SK-N-SH (cell line): Measurements from ENCODE around the gene ARFGEF2. TPM values are rescaled to one million over a fixed set of nuclear protein-coding genes. Genes with fewer than 3 reads are reported as not detected.

ENCODE experiments used
- CTCF ChIA-PET: fragments of 300-600, 350-600 bp; formaldehyde crosslinking; extraction: SDS; loops from one replicate; lab custom pipeline; 2021; lab: Yijun Ruan, JAX
- POLR2A ChIA-PET: fragments of 350-600 bp; sonication (Branson Sonifier 250); formaldehyde crosslinking; extraction: SDS; loops from one replicate; lab custom pipeline; 2020; ENCODE audit warnings: antibody characterized with exemption, inconsistent platforms; lab: Yijun Ruan, JAX
- DNase-seq: peaks from one replicate; pipeline ENCODE4 v3.0.0; 2012
- H2AFZ ChIP-seq: fragments of 200-600 bp; sonication (generic); 2 replicates; pipeline ENCODE4 v1.8.1; 2016; ENCODE audit warnings: antibody characterized with exemption, mild to moderate bottlenecking, low read depth
- H3F3A ChIP-seq: fragments of 200-600 bp; sonication (generic); replicated peaks from 2 replicates; pipeline ENCODE3; 2016; ENCODE audit warnings: antibody characterized with exemption, mild to moderate bottlenecking; ENCODE audit not compliant: insufficient read depth
- H3K27ac ChIP-seq, 2 experiments: fragments of 200-500 bp in 1 of 2; fragments of 200-600 bp in 1 of 2; sonication (Bioruptor generic) in 1 of 2; sonication (generic), shearing (Covaris generic) in 1 of 2; 2 replicates each; pipeline versions ENCODE4 v1.5.1 to v1.6.1; 2014 to 2016; ENCODE audit warnings: low read depth in 2 of 2, inconsistent platforms in 1 of 2, low read length in 1 of 2, mild to moderate bottlenecking in 1 of 2, mixed read lengths in 1 of 2
- H3K27me3 ChIP-seq: fragments of 200-600 bp; sonication (generic), shearing (Covaris generic); 2 replicates; pipeline ENCODE4 v1.6.1; 2016; ENCODE audit warnings: mixed run types; ENCODE audit not compliant: insufficient read depth
- H3K36me3 ChIP-seq, 2 experiments: fragments of 200-500 bp in 1 of 2; fragments of 200-600 bp in 1 of 2; sonication (Bioruptor generic) in 1 of 2; sonication (generic) in 1 of 2; replicated peaks in 1 of 2; 2 replicates each; pipeline versions ENCODE3 to v1.5.1; 2014 to 2016; ENCODE audit warnings: low read length in 1 of 2, mild to moderate bottlenecking in 1 of 2; ENCODE audit not compliant: insufficient read depth in 2 of 2, control insufficient read depth in 1 of 2
- H3K4me1 ChIP-seq, 2 experiments: fragments of 200-500 bp in 1 of 2; fragments of 200-600 bp in 1 of 2; sonication (Bioruptor generic) in 1 of 2; sonication (generic), shearing (Covaris generic) in 1 of 2; 2 replicates each; pipeline versions ENCODE4 v1.5.1 to v1.6.1; 2014 to 2016; ENCODE audit warnings: low read depth in 1 of 2, low read length in 1 of 2, mixed run types in 1 of 2; ENCODE audit not compliant: insufficient read depth in 2 of 2, control insufficient read depth in 1 of 2
- H3K4me2 ChIP-seq: fragments of 200-600 bp; sonication (generic), shearing (Covaris generic); 2 replicates; pipeline ENCODE4 v1.6.1; 2017; ENCODE audit warnings: mixed run types
- H3K4me3 ChIP-seq, 2 experiments: fragments of 200-500 bp in 1 of 2; fragments of 200-600 bp in 1 of 2; sonication (Bioruptor generic) in 1 of 2; sonication (generic), shearing (Covaris generic) in 1 of 2; 2 replicates each; pipeline versions ENCODE4 v1.5.1 to v1.8.1; 2014 to 2016; ENCODE audit warnings: low read depth in 2 of 2, inconsistent platforms in 1 of 2, low read length in 1 of 2, mild to moderate bottlenecking in 1 of 2, mixed read lengths in 1 of 2, moderate library complexity in 1 of 2
- H3K79me2 ChIP-seq: fragments of 200-600 bp; sonication (generic); 2 replicates; pipeline ENCODE4 v1.8.1; 2017; ENCODE audit warnings: mild to moderate bottlenecking; ENCODE audit not compliant: insufficient read depth
- H3K9ac ChIP-seq: fragments of 200-600 bp; sonication (generic); 2 replicates; pipeline ENCODE4 v1.6.1; 2017; ENCODE audit warnings: mixed run types
- H3K9me2 ChIP-seq: fragments of 200-600 bp; sonication (generic); 2 replicates; pipeline ENCODE4 v1.6.1; 2017; ENCODE audit warnings: mixed run types
- H3K9me3 ChIP-seq: fragments of 200-600 bp; sonication (generic); 2 replicates; pipeline ENCODE4 v1.6.1; 2017; ENCODE audit warnings: mixed run types, mild to moderate bottlenecking, moderate library complexity
- H4K20me1 ChIP-seq: fragments of 200-600 bp; sonication (generic); 2 replicates; pipeline ENCODE4 v1.6.1; 2017; ENCODE audit warnings: mild to moderate bottlenecking, mixed run types; ENCODE audit not compliant: insufficient read depth
- CHD2 ChIP-seq: fragments of 150-350 bp; IDR thresholded peaks from 2 replicates; pipeline ENCODE4 v1.6.1; 2018; ENCODE audit warnings: low read length; ENCODE audit not compliant: partially characterized antibody
- EP300 ChIP-seq, 2 experiments: IDR thresholded peaks; 2 replicates each; pipeline versions ENCODE4 v1.4.0 to v1.6.1; 2012; ENCODE audit warnings: borderline replicate concordance in 1 of 2, low read depth in 1 of 2, low read length in 1 of 2
- EZH2phosphoT487 ChIP-seq: fragments of 200-600 bp; sonication (generic); IDR thresholded peaks from 2 replicates; pipeline ENCODE4 v1.6.1; 2017; ENCODE audit warnings: low read depth, mixed run types, mild to moderate bottlenecking, antibody characterized with exemption, moderate library complexity, borderline replicate concordance
- FOXJ3 ChIP-seq: sonication (generic); formaldehyde crosslinking; IDR thresholded peaks from 2 replicates; pipeline ENCODE4 v1.5.1; 2020; ENCODE audit warnings: mild to moderate bottlenecking, missing genetic modification reagents
- FOXM1 ChIP-seq: IDR thresholded peaks from 2 replicates; pipeline ENCODE4 v1.4.0; 2012; ENCODE audit warnings: low read depth, mild to moderate bottlenecking
- GABPA ChIP-seq: IDR thresholded peaks from 2 replicates; pipeline ENCODE4 v1.4.0; 2012; ENCODE audit warnings: low read depth, mild to moderate bottlenecking
- JUND ChIP-seq: IDR thresholded peaks from 2 replicates; pipeline ENCODE4 v1.4.0; 2012
- MXI1 ChIP-seq: IDR thresholded peaks from 2 replicates; pipeline ENCODE4 v1.6.1; 2012; ENCODE audit warnings: mild to moderate bottlenecking, low read depth, low read length, improper control_type of control experiment
- NFIC ChIP-seq: IDR thresholded peaks from 2 replicates; pipeline ENCODE4 v1.4.0; 2012; ENCODE audit warnings: borderline replicate concordance
- RAD21 ChIP-seq: IDR thresholded peaks from 2 replicates; pipeline ENCODE4 v1.6.1; 2012; ENCODE audit warnings: mild to moderate bottlenecking, low read length
- RCOR1 ChIP-seq: fragments of 150-350 bp; IDR thresholded peaks from 2 replicates; pipeline ENCODE4 v1.6.1; 2017; ENCODE audit warnings: antibody characterized with exemption, low read length
- RFX5 ChIP-seq: IDR thresholded peaks from 2 replicates; pipeline ENCODE4 v1.6.1; 2012; ENCODE audit warnings: mild to moderate bottlenecking, improper control_type of control experiment, low read length
- SMC3 ChIP-seq: IDR thresholded peaks from 2 replicates; pipeline ENCODE4 v1.6.1; 2012; ENCODE audit warnings: low read depth, low read length, improper control_type of control experiment
- TAF1 ChIP-seq: IDR thresholded peaks from 2 replicates; pipeline ENCODE4 v1.6.1; 2012; ENCODE audit warnings: low read depth, mild to moderate bottlenecking, low read length, moderate library complexity, borderline replicate concordance
- TEAD4 ChIP-seq: IDR thresholded peaks from 2 replicates; pipeline ENCODE4 v1.4.0; 2012; ENCODE audit warnings: mild to moderate bottlenecking, borderline replicate concordance; ENCODE audit not compliant: insufficient read depth
- USF1 ChIP-seq: IDR thresholded peaks from 2 replicates; pipeline ENCODE4 v1.4.0; 2012; ENCODE audit warnings: low read depth, borderline replicate concordance
- WGBS: methylation state at CpG from one replicate; pipeline ENCODE4 v1.1.6; 2017; ENCODE audit warnings: low lambda C conversion rate; 5-methylcytosine and 5-hydroxymethylcytosine counted together
- polyA plus RNA-seq, 3 experiments: library from polyadenylated mRNA; depleted of rRNA; stranded (reverse); fragments of >200 nt; gene quantifications; 2 replicates each; pipeline ENCODE4 v1.2.3, GENCODE V29; 2012
- TF ChIP-seq, protein P1 (sequence below): fragments of 200-600 bp; sonication (generic); IDR thresholded peaks from 2 replicates; pipeline ENCODE4 v1.6.1; 2017; ENCODE audit warnings: antibody characterized with exemption, mild to moderate bottlenecking, moderate library complexity
- TF ChIP-seq, protein P2 (sequence below): IDR thresholded peaks from 2 replicates; pipeline ENCODE4; 2012
- TF ChIP-seq, protein P3 (sequence below): IDR thresholded peaks from 2 replicates; pipeline ENCODE4 v1.4.0; 2012; ENCODE audit warnings: low read depth, borderline replicate concordance

The ARFGEF2 gene
- polyA plus RNA-seq, 1 of the 3 experiments (the other 2 are of a cell fraction), result 6.1 TPM

DNA sequence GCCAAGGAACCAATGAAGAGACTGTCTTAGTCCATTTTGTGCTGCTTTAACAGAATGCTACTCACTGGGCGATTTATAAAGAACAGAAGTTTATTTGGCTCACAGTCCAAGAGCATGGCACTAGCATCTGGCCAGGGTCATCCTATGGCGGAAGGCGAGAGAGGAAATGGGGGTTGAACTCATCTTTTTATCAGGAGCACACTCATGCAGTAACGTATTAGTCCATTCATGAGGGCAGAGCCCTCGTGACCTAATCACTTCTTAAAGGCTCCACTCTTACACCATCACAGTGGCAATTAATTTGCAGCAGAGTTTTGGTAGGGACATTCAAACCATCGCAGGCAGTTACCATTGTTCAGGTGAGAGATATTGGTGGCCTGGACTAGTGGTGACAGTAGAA is 8.5 kb downstream of the ARFGEF2 start:
- CTCF ChIA-PET, result no interaction called here
- Histone ChIP-seq H3K4me2 (no peak overlapping the region), H3F3A (no peaks in the 10 kb centered on the region), H3K27me3 (no peaks in the 10 kb centered on the region), H3K9me3 (no peaks in the 10 kb centered on the region), H2AFZ (no peak overlapping the region), H3K4me1 (peaks cover 0 to 8% of the 10 kb centered on the region in 2 experiments; a peak in 1 of 4 replicates), H3K27ac (no peak overlapping the region), H3K9ac (no peak overlapping the region), H3K4me3 (no peak overlapping the region), H3K79me2 (peaks cover 97% of the 10 kb centered on the region), H3K36me3 (peaks cover 0 to 3% of the 10 kb centered on the region in 2 experiments), H3K9me2 (no peaks in the 10 kb centered on the region), H4K20me1 (peaks cover 70% of the 10 kb centered on the region)
- POLR2A ChIA-PET, result no interaction called here
- whole genome bisulfite sequencing, result 78% methylated on average over 6 of the region's 6 CpGs
- no peak for DNase-seq
- TF ChIP-seq TAF1 (no peak), CHD2 (no peak), FOXM1 (no peak), SMC3 (no peak), NFIC (no peak), EZH2phosphoT487 (no peak), RAD21 (no peak), TEAD4 (no peak), RFX5 (no peak), USF1 (no peak)
- TF ChIP-seq, protein P1, sequence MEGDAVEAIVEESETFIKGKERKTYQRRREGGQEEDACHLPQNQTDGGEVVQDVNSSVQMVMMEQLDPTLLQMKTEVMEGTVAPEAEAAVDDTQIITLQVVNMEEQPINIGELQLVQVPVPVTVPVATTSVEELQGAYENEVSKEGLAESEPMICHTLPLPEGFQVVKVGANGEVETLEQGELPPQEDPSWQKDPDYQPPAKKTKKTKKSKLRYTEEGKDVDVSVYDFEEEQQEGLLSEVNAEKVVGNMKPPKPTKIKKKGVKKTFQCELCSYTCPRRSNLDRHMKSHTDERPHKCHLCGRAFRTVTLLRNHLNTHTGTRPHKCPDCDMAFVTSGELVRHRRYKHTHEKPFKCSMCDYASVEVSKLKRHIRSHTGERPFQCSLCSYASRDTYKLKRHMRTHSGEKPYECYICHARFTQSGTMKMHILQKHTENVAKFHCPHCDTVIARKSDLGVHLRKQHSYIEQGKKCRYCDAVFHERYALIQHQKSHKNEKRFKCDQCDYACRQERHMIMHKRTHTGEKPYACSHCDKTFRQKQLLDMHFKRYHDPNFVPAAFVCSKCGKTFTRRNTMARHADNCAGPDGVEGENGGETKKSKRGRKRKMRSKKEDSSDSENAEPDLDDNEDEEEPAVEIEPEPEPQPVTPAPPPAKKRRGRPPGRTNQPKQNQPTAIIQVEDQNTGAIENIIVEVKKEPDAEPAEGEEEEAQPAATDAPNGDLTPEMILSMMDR, result no peak
- TF ChIP-seq, protein P2, sequence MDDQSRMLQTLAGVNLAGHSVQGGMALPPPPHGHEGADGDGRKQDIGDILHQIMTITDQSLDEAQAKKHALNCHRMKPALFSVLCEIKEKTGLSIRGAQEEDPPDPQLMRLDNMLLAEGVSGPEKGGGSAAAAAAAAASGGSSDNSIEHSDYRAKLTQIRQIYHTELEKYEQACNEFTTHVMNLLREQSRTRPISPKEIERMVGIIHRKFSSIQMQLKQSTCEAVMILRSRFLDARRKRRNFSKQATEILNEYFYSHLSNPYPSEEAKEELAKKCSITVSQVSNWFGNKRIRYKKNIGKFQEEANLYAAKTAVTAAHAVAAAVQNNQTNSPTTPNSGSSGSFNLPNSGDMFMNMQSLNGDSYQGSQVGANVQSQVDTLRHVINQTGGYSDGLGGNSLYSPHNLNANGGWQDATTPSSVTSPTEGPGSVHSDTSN, result no peak

DNA sequence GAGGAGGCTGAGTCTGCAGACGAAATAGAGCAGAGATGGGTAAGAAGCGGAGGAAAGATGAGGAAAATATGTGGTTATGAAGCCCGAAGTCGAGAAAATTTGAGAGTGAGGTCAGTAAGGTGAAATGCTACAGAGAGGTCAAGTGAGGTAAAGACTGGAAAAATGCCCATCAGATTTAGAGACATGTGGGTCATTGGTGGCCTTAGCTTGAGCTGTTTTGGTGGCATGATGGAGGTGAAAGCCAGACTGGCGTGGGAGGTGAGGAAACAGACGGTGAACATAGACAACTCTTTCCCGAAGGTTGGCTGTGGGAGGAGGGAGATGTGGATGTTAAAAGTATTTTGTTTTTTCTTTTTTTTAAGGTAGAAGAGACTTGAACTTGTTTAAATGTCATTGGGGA is 9.4 kb downstream of the ARFGEF2 start:
- no peak for DNase-seq
- no peaks in the 10 kb centered on the region for H3K9me2 ChIP-seq
- H3K4me2 ChIP-seq, result no peak overlapping the region
- peaks cover 64% of the 10 kb centered on the region for H4K20me1 ChIP-seq
- H3K27me3 ChIP-seq, result no peaks in the 10 kb centered on the region
- H3K4me1 ChIP-seq, result peaks cover 0 to 8% of the 10 kb centered on the region in 2 experiments; a peak in 1 of 4 replicates
- H2AFZ ChIP-seq, result no peak overlapping the region
- H3F3A ChIP-seq, result no peaks in the 10 kb centered on the region
- 95% methylated on average over 7 of the region's 7 CpGs for WGBS
- H3K9ac ChIP-seq, result no peak overlapping the region
- no peaks in the 10 kb centered on the region for H3K9me3 ChIP-seq
- H3K4me3 ChIP-seq, result no peak overlapping the region
- H3K27ac ChIP-seq, result no peak overlapping the region
- peaks cover 92% of the 10 kb centered on the region for H3K79me2 ChIP-seq
- CTCF ChIA-PET, result no interaction called here
- POLR2A ChIA-PET, result no interaction called here
- no peaks in the 10 kb centered on the region for H3K36me3 ChIP-seq
- no peak for TF ChIP-seq FOXJ3 (CRISPR knock-in tag)
- TF ChIP-seq TAF1, result no peak
- TF ChIP-seq GABPA, result no peak
- no peak for TF ChIP-seq MXI1
- TF ChIP-seq, protein P3, sequence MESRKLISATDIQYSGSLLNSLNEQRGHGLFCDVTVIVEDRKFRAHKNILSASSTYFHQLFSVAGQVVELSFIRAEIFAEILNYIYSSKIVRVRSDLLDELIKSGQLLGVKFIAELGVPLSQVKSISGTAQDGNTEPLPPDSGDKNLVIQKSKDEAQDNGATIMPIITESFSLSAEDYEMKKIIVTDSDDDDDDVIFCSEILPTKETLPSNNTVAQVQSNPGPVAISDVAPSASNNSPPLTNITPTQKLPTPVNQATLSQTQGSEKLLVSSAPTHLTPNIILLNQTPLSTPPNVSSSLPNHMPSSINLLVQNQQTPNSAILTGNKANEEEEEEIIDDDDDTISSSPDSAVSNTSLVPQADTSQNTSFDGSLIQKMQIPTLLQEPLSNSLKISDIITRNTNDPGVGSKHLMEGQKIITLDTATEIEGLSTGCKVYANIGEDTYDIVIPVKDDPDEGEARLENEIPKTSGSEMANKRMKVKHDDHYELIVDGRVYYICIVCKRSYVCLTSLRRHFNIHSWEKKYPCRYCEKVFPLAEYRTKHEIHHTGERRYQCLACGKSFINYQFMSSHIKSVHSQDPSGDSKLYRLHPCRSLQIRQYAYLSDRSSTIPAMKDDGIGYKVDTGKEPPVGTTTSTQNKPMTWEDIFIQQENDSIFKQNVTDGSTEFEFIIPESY, result no peak
- TF ChIP-seq RCOR1, result no peak
- no peak for TF ChIP-seq EP300 (IDR thresholded peaks at IDR 0.05; ENCODE audit: borderline replicate concordance in 1 of 2, low read depth in 1 of 2, low read length in 1 of 2)
- TF ChIP-seq, protein P1, result no peak
- no peak for TF ChIP-seq TEAD4
- TF ChIP-seq JUND, result no peak
- TF ChIP-seq, protein P2, result no peak
- no peak for TF ChIP-seq RAD21
